GM04503 (cell line): ENCODE data around the gene CISH.

Source experiments
- DNase-seq: peaks from one replicate; pipeline ENCODE4 v3.0.0-alpha.2; 2012; ENCODE audit warnings: low read depth

CISH gene

DNA sequence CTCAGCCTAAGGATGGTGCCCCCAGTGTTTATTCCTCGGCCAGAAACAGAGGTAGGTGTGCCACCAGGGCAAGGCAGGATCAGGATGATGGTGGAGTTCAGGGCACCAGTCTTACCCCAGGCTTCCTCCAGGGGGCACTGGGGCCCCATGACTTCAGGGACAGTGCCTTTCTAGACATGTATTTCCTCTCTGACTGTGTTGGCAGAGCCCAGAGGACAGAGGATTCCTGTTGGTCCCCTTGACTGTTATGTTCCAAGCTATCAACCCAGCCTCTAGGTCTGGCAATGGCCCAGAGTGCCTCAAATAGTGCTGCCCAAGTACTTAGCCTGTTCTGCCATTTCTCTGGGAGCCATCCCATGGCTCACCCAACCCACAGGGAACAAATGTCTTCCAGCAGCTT lies 39.4 kb downstream of the CISH start:
- DNase-seq: no peak

GRCh38 chr3:50571486-50571885 lies 40.1 kb downstream of the CISH start:
- no peak for DNase-seq

DNA sequence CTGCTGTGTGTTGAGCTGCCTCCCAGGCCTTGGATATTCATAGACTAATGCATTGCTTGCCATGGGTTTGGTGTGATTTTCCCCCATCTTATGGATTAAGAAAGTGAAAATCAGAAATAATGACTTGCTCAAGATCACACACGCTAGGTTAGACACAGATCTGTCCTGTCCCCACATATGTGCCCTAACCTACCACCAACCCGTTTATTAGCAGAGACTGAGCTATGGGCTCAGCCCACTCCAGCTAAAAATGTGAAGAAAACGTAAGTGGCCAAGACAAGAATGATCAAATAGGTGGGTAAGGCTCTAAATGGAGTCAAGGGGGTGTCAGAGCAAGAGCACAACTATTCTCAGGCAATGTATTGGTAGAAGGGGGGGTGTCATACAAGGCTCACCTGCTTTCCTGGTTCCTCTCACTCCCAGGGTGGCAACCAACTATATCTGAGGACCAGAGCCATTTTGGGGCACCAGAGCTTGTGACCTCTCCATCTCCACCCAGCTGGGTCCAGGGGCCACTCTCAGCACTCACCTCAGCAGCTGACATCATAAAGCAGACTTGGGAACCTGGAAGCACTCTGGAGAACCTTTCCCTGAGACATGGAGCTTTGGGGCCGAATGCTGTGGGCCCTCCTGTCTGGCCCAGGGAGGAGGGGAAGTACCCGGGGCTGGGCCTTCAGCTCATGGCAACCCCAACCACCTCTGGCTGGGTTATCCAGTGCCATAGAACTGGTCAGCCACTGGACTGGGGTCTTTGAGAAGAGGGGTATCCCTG lies 40.9 kb downstream of the CISH start:
- no peak for DNase-seq

GRCh38 chr3:50568947-50569749 lies 42.4 kb downstream of the CISH start, which contains the start of gene HEMK1:
TSS of gene HEMK1 (plus strand) at chr3:50569522. CDS start at chr3:50571105, 1,583 bp downstream.
- DNase-seq: peak; percentile 69

GRCh38 chr3:50567386-50568167 lies 44.0 kb downstream of the CISH start, which contains the start of gene C3orf18:
TSS of gene C3orf18 (minus strand) at chr3:50567747. CDS start at chr3:50565699, 2,048 bp downstream.
- peak; percentile 60 for DNase-seq

DNA sequence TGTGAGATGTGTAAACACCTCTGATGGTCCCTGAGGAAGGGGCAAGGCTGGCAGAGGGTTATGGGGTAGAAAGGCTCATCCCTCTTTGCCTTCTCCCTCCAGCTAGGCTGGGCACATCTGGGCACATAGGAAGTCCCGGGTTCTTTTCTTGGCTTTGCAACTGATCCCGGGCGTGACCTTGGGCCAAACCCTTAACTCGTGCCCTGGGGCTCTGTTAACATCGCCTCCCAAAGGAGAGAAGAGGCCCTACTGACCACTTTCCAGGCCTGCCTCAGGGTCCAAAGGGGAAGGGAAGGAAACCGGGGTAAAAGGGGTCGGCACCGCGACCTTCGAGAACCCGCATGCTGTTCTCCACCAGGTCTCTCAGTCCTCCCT lies 44.6 kb downstream of the CISH start:
- DNase-seq: no peak

DNA sequence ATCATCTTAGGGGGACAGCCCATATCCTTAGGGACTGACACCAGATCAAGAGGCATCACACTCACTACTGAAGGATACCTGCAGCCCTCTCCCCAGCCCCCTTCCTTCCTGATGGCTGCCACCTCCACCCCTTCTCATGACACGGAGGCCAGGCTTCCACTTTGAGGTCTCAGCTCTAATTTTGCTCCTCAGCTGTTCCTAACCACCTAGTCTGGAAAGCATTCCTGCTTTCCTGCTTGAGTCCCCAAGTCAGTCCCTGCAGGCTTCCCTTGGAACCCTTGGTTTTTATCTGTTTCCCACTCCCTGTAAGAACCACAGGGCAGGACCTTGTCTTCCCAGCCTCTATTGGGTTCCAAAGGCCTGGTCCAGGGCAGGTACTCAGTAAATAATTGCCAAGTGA lies 47.3 kb downstream of the CISH start:
- DNase-seq: no peak

DNA sequence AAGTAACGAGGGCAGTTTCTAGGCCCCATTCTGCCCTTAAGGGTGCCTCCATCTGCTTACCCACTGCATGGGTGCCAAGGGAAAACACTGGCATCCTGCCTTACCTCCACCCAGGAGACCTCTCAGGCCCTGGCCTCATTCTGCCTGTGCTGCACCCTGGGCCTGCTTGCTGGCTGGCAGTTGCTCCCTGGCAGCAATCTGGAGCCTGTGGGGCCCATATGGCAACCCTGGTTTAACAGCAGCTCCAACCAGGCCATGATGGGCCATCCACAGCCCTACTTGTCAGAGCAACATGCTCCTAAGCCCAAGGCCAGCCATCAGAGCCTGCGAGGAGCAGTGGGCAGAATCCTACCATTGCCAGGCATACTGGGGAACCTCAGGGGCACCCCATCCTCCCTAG lies 47.7 kb downstream of the CISH start:
- DNase-seq: no peak

GRCh38 chr3:50562861-50563260 lies 48.7 kb downstream of the CISH start:
- peak; percentile 57 for DNase-seq

DNA sequence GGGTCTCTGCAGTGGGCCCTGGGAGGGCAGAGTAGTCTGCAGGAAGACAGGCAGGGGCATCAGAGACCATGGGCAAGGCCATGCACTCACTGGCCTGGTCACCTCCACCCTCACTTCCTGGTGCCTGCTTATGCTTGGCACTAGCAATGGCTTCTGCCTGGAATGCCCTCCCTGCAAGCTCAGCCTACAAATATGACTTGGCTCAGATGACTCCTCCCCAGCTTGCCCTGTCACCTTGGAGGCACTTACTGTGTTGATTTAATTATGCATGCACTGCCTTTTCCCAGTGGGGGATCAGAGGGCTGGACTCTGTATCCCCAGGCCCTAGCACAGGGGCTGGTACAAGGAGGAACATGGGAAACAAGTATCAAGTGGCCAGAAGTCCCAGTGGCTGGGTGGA lies 51.9 kb downstream of the CISH start:
- DNase-seq: no peak

GRCh38 chr3:50557915-50558314 lies 53.7 kb downstream of the CISH start:
- DNase-seq: no peak

DNA sequence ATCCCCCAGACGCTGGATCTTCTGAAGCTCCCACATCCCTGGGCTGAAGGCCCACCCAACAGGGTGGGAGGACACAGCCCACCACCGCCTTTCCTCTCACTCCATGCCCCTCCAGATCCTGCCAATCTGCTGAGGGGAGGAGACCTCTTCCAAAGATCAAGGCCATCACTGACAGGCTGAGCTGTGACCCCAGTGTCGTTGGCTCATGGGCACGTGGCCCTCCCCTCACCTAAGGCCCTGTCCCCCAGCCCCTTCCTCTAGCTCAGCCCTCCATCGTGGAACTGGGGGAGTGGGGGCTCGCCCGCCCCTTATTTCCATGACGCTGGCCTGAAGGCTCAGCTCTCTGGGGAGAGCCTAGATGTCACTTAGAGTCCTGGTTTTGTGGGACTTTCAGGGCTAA lies 54.5 kb downstream of the CISH start:
- no peak for DNase-seq
